DMS153 (cell line): ENCODE results near the gene MEF2D.
A peak's percentile ranks its signal among the peaks of the same experiment; 100 is the strongest.

Experiments used
- DNase-seq: peaks from one replicate; lab custom pipeline; 2025; lab: John Stamatoyannopoulos, UW

Gene MEF2D

DNA sequence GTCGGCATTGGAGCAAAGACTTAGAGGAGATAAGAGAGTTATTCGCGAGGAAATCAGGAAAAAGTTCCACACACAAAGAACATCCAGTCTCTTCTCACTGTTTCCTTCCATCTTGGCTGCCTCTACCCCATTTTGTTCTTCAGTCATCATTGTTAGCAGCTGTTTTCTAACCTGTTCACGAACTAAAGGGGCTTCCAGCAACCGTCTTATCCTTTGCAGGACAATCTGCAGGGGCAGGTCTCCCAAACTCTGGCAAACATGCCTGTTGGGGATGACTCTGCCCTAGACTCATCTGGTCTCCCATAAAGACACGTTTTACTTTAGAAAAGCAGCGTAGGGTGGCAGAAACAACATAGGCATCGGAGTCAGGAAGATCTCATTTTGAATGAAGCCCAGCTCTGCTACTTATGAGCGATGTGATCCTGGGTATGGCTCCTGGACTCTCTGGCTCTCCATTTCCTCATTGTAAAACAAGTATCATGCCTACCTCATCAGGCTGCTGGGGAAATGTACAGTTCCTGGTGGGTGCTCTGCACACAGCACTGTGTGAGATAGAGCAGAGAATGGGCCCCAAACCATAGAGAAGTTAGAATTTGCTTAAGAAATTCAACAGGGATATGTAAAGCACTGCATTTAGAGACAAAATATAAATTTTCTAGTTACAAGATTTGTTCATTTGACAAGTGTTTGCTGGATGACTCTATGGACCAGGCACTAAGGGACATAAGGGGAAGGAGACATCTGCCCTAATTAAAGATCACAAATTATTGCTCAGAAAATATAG lies 59.7 kb downstream of the MEF2D start:
- no peak for DNase-seq

DNA sequence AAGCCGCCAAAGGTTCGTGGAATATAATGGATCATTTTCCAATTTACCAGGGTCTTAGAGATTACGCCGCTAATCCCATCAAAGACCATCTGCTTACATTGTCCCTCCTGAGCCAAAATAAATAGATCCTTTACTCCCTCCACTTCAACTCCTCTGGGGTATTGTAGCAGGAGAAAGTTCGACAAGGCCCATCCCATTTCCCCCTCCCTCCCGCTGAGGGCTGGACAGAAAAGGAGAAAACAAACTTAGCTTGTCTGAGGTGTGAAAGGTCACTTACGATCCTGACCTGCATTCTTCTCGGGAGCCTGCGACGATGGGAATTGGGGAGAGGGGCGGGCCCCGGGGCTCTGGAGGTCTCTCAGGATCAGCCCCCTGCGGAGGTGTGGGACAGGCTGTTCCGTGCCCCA lies 60.8 kb downstream of the MEF2D start:
- no peak for DNase-seq

- no peak for DNase-seq
Measured at GRCh38 chr1:156439036-156439776, 61.4 kb downstream of the MEF2D start.

DNA sequence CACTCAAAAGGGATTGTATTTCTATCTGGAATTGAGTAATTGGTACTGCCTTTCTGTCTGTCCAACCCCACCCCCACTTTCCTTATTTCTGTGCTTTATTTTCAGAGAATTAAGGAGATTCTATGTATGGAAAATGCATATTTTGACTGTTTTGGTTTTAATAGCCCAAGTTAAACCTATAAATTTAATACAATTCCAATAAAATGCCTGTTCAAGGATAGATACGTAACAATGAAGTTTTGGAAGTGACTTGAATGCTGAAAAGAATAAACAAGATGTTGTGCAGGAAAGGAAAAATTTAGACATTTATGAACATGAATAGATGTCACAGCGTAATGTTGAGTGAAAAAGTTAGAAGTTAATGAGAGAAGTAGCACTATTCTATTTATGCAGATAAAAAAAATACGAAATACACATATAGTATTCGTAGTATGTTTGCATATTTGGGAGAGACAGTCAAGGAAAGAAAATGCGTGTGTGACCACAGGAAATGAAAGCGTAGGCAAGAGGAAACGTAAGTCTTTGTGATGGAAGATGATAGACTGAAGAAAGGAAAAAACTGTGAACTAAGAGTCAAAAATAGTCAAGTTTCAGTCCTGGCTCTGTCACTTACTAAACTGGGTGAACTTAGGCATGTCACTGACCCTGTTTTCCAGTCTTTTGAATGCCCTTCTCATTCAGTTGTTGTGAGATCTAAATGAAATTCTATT lies 62.1 kb downstream of the MEF2D start:
- DNase-seq = no peak

- no peak for DNase-seq
Measured at GRCh38 chr1:156437037-156437867, 63.3 kb downstream of the MEF2D start.

DNA sequence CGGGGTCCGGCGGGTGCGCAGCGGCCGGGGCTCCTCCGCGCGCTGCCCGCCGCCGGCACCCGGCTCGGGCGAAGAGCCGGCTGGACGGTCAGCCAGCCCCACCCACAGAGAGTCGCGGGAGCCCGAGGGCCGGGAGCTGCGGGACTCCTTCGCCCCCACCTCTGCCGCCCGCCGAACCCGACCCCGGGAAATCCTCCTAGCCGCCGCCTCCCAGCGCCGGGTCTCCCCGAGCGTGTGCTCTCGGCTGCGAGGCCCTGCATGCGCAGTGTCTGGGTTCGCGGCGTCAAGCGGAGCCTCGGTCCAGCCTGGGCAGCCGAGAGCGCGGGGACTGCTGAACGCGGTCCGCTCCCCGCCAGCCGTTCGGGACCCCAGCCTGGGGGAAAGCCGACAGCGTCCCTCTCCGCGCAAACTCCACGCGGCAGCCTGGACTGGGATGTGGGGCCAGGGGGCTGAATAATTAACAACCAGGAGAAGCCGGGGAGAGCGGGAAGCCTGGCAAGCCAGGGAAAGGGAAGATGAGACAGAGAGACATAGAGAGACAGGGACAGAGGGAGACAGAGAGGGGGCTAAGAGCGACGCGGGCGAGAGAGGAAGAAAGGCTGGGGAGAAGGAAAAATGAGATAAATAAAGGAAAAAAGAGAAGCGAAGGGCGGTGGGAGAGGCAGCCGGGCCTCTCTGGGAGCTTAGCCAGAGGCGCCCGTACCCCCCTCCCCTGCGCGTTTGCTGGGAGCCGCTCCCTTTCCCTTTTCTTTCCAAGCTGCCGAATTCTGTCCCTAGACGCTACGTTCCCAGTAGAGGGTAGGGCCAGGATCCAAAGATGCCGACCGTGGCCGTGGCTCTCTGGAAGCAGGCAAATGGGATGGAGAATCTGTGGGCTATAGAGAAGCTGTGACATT lies 64.2 kb downstream of the MEF2D start:
- DNase-seq = peak; percentile 26

DNA sequence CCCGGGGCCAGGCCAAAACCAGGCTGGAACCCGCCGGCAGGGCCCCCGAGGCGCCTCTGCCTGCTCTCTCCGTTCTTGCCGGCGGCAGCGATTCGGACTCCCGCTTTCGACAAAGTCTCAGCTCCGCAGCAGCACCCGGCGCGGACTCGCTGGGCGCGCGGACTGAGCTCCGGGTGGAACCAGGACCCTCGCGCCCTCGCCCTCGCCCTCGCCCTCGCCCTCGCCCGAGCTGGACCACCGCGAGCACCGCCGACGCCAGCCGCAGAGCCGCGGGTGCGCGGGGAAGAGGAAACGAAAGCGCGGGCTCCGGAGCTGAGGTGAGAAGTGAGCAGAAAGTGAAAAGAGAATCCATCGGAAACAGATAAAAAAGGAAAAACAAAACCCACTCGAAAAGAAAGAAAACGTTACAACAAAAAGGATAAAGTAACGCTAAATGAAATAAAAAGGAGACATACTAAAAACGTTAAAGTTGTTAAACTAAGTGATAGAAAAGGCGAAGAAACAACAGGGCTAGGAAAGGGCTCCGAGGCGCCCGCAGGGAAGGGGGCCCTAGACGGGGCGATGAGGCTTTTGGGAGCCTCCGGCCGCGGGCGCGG lies 64.9 kb downstream of the MEF2D start:
- DNase-seq = no peak

DNA sequence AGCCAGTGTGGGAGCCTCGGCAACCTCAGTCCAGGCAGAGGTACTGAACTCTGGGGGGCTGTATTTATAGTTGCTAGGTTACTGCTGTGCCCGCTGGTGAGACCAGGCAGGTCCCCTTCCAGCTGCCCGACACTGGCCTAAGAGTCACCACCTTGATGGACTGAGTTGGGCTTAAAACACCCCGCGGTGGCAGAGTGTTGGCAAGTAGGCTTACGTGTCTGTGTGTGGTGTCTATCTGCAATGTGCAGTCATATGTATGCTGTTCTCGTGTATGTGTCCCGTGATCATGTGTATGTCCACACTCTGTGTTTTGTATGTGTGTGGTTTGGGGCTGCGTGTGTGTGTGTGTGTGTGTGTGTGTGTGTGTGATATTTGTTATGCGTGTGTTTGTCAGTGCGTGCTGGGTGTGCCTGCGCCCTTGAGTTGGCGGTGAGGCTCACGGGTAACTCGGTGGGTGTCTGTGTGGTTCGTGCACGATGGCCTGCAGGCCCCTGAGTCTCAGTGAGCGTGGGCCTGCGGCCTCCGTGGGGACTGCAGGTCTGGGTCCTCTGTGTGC lies 65.5 kb downstream of the MEF2D start:
- DNase-seq = no peak

DNA sequence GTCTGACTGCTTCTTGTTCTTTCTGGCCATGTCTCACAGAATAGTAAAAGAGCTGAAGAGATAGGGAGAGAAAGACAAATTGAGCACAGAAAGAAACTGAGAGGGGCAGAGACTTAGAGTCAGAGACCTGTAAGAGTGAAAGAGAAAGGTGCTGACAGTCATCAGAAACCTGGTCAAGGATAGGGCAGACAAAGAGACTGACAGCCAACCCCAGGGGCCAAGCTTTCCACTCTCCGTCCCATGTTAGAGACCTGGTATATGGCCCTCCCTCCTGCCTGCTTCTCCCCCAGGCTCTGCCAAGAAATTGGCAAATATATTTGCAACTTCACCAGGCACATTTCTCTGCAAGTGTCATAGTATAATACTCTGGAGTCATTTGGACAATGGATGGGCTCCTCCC lies 67.0 kb downstream of the MEF2D start:
- DNase-seq = no peak

DNA sequence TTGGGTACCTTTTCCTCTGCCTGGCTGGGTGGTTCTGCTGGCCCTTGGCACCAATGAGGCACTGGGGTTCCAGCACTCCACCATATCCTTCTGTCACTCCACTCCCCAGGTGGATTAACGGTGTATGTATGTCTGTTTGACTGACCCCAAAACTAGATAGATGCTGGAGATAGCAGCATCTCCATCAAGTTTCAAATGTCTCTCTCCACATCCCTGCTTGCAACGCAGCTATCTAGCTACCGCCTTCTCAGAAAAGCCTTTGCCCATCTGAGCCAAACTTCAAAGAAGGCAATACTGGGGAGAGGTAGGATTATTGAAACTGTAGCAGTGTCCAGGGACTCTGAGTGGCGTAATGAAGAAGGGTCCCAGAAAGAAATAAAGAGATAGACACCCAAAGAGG lies 67.5 kb downstream of the MEF2D start:
- no peak for DNase-seq

- DNase-seq = no peak
Measured at GRCh38 chr1:156432669-156433018, 67.9 kb downstream of the MEF2D start.

DNA sequence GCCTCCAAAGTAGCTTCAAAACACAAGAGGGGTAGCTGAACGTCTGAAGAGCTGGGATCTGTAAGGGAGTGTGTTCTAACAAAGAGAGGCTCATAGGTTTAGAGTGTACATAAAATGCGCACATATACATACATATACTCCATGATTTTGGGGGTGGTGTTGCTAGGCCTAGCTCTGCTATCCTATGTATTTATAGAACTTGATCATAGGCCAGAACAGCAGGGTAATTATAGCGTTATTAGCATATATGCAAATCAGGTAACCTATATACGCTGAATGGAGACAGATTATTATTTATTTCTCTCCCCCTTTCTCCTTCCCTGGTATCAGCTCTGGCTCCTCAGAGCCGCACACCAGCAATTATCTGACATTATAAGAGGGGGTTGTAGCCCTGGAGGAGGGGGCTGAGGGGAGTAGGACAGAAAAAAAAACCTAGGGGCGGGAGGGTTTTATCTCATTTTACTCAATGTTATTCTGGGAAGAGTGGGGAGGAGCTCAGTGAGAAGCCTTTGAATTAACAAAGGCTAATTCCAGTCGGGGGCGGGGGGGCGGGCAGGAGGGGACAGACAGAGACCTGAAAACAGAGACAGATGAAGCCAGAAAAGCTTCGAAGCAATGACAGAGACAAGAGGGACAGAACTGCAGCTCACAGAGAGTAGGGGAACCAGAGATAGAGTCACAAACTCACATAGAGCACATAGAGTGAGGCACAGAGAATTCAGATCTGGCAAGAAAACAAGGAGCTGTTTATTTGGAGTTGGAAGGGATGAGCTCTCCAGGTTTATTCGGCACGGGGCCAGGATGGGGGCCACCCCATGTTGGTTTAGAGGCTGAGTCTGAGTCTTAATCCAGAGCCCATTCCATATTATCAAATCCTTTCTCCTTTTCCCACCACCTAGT lies 68.6 kb downstream of the MEF2D start:
- no peak for DNase-seq

DNA sequence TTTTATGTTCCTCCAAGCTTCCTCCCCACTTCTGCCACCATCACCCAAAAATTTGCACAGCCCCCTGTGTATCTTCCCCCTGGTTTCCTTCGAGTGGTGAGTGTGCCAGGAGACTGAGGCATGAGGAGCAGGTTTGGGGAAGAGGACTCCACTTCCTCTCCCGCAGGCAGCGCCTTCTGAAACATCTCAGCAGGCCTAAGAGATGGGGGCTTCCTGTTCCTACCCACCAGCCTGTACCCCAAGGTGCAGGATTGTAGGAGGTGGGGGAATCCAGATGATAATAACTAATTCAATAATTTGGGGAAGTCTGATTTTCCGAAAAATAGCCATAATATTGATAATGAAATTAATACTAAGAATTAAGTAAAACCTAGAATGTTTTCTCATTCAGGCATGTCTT lies 69.2 kb downstream of the MEF2D start:
- no peak for DNase-seq

DNA sequence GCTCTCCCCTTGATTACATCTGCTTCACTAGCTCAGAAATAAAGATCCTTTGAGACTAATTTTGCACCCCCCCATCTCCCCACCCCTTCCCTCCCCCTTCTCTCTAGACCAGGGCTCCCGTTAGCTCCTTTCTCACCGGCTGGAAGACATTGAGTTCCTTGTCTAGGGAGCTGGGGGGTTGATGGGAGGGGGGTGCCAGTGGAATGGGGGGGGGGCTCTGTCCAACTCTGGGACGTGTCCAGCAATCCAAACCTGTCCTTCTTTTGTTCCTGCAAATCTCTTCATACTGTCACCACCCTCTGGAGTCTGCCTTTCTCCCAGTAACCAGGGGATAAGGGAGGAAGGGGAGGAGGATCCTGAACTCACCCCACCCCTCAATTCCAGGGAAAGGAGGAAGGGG lies 69.7 kb downstream of the MEF2D start:
- no peak for DNase-seq

- no peak for DNase-seq
Measured at GRCh38 chr1:156430303-156430702, 70.3 kb downstream of the MEF2D start.

DNA sequence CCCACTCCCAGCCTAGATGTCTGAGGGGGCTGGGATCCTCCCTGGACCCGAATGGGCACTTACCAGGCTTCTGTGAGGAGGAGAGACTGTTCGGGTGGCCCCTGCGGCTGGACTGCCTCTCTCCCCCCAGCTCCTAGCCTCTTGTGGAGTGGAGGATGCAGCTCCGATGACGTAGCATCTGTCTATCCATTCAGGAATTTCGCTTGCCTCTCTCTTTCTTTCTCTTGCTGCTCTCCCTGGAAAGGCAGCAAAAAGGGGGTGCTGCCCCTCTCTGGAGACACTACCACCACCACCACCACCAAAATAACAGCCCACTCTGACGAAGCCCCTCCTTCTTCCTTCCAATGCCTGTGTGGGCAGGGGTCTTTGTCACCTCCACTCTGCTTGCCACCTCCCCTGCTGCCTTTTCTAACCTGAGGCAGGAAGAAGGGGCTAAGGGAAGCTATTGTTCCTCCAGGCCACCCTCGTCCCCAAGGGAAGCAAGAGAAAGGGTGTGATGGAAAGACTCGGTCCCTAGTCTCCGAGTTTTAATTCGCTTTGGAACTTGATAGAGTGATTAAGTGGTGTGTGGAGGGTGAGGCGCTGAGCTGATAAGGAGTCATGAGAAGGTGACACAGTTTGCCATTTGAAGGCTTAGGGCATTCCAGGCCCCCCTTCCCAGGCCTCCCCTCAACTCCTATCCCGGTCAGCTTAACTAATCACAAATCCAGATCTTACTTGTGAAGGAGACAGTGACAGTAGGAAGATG lies 71.1 kb downstream of the MEF2D start:
- no peak for DNase-seq

DNA sequence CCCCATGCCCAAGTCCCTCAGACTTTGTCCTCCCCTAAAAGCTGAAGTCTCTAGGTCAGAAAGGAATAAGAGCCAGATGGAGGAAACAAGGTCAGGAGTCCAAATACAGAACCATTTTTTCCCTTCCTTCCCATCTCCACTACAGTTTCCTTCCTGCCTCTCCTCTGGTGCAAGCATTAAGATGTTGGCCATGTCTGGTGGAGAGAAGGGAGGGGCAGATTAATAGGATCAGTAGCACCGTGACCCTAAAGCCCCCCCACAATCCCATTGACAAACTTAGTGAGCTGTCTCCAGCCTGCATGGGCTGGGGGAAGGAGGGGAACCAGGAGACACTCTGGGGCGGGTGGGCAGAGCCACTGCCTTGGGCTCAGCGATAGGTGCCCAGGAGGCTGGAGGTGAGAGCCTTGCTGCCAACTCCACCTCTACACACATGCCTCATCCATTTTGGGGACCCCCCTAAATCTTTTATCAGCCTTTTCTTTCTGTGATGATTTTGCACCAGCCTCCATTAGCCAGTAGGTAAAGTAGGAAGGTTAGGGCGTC lies 71.8 kb downstream of the MEF2D start:
- no peak for DNase-seq

GRCh38 chr1:156427957-156428356 lies 72.6 kb downstream of the MEF2D start:
- no peak for DNase-seq
